CD4-positive, alpha-beta T cell treated with Interleukin-10 for 1 hour (primary cell): Measurements from ENCODE around the gene RNF157.

Source experiments
- DNase-seq: peaks from one replicate; pipeline ENCODE4 v3.0.0-alpha.2; 2020

The RNF157 gene

DNA sequence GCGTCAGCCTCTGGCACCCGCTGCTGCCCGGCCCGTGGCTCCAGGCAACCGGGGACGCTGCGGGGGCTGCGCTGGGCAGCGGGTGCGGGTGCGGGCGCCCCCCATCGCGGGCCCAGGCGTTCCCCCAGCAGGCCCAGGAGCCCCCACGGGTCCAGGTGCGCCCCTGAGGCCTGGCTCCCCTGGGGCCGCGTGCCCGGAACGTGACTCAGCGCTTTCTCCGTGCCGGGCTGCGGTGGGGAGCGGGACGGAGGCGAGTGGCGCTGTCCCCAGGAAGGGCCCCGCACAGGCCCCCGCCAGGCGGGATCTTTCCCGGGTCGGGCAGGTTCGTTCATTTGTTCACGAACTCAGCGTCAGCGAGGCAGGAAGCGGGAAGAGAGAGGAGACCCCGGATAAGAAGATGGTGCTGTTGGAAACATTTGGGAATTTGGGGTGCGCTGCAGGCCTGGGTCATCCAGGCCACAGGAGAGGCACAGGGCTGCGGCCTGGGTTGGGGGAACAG is 118.3 kb downstream of the RNF157 start:
- no peak for DNase-seq

DNA sequence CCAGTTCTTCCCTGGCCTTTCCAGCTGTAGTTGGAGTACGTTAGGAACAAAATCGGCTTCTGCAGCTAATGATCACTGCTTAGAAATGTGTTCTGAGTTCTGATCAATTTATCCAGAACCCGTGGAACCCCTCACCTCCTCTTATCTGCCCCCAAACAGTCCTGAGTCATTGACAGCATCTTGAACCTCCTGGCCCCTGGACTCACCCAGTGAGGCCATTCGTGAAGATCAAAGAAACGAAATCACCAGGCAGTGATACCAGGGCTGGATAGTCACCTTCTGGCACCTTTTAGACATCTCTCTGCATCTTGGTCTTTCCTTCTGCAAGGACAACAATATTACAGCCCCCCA is 119.7 kb downstream of the RNF157 start:
- no peak for DNase-seq

DNA sequence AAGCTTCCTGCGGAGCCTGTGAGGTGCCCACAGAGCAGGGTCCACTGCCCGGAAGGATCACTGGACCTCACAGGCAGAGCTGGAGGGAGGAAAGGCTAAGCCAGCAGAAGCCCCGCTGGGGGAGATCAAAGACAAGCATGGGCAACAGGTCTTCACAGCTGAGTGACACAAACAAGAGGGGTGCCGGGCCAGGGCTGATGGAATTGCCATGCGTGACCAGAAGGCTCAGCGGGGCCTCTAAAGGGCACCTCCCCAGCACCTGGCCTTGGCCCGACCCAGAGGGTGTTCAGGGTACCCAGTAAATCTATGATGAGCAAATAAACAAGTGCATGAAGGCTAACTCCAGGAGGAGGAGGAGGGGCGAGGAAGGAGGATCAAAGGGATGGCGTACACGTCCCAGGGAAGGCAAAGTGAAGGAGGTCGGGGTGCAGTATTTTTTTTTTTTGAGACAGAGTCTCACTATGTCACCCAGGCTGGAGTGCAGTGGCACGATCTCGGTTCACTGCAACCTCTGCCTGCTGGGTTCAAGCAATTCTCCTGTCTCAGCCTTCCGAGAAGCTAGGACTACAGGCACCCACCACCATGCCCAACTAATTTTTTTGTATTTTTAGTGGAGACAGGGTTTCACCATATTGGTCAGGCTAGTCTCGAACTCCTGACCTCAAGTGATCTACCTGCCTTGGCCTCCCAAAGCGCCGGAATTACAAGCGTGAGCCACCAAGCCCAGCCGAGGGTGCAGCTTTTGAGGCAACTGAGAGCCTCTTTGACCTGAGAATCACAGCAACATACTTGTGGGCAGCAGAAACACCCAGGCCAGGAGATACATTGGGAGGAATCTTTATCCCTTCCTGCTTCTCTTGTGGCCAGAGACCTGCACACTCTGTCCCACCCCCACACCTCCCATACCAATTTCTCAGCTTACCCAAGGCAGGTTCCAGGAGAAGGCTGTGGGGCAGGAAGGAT is 120.6 kb downstream of the RNF157 start:
- DNase-seq = no peak

DNA sequence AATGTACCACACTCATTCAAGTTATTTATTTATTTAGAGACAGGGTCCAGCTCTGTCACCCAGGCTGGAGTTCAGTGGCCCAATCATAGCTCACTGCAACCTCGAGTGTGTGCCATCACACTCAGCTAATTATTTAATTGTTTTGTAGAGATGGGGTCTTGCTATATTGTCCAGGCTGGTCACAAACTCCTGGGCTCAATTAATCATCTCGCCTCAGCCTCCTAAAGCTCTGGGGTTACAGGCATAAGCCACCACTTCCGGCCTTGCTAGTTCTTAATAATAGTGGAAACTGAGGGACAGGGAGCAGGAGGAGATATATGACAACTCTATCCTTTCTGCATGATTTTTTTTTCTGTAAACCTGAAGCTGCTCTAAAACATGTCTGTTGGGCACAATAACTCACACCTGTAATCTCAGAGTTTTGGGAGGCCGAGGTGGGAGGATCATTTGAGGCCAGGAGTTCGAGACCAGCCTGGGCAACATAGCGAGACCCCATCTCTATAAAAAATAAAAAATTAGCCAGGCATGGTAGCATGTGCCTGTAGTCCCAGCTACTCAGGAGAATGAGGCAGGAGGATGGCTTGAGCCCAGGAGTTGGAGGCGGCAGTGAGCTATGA is 125.0 kb downstream of the RNF157 start:
- DNase-seq = no peak

DNA sequence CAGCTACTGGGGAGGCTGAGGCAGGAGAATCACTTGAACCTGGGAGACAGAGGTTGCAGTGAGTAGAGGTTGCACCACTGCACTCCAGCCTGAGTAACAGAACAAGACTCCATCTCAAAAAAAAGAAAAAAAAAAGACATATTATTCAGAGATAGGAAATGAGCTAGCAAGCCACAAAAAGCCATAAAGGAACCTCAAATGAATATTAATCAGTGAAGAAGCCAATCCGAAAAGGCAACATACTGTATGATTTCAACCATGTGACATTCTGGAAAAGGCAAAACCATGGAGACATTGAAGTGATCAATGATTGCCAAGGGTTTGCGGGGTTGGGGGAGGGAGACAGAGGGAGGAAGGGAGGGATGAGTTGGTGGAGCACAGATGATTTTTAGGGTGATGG is 128.3 kb downstream of the RNF157 start:
- no peak for DNase-seq

GRCh38 chr17:76107509-76107908 is 132.8 kb downstream of the RNF157 start:
- DNase-seq = peak; percentile 44

DNA sequence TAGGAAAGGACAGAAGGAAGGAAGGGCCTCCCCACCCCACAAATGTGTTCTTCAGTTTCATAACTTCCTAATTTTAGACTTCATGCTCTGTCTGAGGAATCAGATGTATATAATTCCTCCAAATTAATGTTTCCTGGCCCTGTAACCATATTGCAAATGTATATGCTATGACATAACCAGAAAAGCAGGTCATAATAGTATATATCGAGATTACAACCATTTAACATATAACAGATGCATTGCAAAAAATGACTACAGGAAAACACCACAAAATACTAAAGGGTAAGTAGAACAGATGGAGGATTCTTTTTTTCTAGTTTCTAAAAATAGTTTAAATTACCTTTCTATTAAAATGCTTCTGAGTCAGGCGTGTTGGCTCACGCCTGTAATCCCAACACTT is 133.6 kb downstream of the RNF157 start:
- DNase-seq = no peak

GRCh38 chr17:76104896-76105231 is 135.4 kb downstream of the RNF157 start:
- no peak for DNase-seq

DNA sequence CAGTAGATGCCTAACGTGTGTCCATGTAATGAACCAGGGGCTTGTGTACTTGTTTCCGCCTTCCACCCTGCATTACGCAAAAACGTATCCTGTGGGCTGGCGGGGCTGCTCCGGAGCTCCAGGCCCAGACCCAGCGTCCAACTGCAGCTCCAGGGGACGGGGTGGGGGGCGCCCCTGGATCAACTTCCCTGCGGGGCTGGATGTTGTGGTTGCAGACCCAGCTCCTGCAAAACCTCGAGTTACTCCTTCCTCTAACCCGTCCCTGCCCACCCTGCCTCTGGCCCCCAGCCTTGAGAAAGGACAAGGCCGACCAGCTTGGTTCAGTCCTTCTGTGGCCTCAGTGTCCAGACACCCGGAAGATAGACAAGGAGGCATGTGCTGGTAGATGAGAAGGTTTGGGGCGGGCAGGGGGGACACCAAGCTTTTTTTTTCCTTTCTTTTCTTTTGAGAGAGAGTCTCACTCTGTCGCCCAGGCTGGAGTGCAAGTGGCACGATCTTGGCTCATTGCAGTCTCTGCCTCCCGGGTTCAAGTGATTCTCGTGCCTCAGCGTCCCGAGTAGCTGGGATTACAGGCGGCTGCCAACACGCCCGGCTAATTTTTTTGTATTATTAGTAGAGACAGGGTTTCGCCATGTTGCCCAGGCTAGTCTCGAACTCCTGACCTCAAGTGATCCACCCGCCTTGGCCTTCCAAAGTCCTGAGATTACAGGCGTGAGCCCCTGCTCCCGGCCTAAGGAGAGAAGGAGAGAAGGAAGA is 136.0 kb downstream of the RNF157 start:
- DNase-seq = no peak

DNA sequence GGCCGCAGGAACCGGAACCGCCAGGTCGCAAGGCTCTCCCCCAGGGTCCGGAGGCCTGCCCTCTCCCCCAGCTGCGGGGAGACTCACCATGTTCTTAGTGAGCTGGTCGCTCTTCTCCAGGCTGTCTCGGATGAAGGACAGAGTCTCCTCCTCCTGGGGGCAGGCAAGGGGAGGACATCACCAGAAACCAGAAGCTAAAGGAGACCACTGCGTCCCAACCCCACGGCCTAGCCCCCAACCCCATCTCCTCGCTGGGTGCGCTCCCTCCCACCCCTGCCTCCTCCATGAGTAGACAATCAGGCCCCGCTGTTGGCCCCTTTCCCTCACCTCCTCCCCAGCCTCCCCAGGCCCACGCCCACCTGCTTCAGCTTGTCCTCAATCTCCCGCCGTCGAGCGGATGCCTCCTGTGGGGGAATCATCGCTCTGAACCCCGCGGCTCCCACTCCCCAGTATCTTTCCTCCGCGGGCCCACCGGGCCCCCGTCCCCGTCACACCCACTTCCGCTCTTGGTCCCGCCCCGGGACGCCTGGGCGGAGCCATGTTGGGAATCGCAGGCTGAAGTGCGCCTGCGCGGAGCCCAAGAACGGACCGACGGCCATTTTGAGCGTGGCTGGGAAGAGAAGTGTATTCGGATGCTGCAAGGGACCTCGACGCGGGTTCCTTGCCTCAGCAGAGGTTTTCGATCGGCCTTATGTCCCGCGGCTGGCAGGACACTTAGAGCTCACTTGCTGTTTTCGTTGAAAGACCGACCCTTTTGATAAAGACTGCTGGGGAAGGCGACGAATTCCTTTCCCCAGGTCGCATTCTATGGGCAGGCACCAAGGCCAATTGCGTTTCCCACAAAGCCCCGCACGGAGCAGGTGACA is 136.8 kb downstream of the RNF157 start, which contains the start of gene EXOC7:
EXOC7 (minus strand) TSS at position 514 of the 866 bp plus-strand sequence; CDS start at position 419, 95 bp downstream.
- DNase-seq = peak; percentile 94

DNA sequence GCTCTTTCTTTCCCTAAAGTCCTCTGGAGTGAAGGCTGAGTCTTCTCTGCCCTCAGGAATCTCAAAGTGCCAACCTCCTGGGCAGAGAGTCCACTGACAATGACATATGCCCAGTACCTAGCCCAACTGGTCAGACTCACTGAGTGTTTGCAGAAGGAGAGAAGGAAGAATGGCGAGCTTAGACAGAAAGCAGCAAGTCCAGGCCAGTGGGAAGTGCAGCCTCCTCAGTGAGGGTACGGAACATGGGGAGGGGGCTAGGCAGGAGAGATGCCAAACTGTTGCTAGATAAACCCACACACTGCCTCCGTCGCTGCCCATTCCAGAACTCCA is 137.4 kb downstream of the RNF157 start:
- DNase-seq = no peak

DNA sequence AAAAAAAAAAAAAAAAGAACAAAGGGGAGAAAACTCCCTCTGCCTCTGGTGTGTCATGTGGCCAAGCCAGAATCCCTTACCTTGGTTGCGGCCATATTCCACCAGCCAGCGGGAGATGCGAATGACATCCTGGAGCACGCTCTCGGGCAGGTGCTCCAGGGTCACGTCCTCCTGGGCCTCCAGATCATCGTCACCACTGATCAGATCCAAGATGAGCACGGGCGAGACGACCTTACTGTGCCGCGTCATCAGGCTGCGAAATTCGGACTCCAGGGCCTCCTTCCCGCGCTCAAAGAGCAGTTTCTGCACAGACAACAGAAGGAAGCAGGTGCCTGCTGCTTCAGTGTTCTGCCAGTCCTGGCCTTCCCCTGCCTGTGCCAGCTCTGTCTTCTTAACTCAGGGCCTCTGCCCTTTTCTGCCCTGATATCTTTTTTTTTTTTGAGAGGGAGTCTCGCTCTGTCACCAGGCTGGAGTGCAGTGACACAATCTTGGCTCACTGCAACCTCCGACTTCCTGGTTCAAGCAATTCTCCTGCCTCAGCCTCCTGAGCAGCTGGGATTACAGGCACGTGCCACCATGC is 142.5 kb downstream of the RNF157 start:
- no peak for DNase-seq

DNA sequence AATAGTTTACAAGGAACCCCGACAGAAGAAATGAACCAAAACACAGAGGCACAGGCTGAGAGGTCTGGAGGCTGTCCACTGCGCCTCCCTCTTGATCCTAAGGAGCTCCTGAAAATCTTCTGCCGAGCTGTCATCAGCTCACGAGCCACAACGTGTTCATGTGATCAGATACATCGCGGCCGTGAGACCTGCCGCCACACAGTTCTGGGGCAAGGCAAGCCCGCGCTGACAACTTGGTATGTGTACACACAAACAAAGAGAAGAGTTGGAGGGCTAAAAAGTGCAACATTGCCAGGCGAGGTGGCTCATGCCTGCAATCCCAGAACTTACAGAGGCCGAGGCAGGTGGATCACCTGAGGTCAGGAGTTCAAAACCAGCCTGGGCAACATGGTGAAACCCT is 144.3 kb downstream of the RNF157 start:
- no peak for DNase-seq

DNA sequence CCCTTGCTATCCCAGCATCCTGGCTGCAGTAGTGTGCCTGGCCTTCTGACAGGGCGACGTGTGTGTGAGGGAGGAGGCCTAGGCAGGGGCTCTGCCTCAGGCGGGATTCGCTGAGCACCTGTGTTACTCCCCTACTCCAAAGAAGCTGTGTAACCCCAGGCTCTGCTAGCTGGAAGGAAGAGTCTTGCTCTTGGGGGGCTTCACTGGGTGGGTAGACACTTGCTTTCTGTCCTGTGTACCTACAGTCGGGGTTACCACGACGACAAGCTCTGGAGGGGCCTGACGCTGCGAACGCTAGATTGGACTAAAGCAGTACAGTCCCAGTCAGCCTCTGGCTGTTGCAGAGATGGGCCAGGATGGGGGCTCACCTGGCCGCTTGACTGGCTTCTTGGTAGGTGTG is 146.2 kb downstream of the RNF157 start:
- no peak for DNase-seq

DNA sequence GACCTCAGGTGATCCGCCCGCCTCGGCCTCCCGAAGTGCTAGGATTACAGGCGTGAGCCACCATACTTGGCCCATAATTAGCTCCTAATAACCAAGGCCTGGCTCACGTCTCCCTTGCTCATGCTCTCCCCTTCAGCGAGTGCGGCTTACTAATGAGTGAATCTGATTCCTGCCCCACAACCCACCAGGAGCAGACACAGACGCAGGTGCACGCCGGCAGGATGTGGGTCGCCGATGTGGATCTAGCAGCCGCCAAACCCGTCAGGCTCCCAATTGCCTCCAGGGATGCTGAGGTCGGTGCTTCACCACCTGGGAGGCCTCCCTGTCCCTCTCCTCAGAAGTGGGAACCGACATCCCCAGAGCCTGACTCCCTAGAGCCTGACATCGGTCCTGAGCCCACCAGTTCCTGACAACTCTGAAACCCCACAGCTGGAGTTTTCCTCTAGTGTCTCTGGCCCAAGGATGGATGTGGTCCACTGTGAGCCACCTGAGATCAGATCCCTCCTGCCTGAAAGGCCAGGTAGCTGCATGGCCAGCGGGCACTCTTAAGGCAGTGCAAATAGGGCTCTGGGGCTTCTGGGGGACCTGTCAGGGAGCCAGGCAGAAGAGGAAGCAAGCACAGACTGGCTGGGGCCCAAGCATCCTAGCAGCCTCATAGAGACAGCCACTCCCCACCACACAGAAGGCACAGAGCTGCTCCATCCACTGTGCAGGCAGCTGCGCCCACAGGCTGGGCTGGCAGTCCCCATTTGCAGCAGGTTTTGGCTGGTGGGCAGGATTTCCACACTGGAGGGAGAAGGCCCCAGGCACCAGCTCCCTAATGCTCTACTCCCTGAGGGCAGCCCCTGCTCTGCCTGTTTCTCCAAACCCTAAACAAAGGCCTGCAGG is 147.5 kb downstream of the RNF157 start:
- DNase-seq = no peak
